ENCODE measurements around the gene BBS4.
"Not testable (repeated sequence)": the region's sequence is repeated elsewhere in the genome, so short reads cannot be mapped to it uniquely, and the experiment has no call there.

DNA sequence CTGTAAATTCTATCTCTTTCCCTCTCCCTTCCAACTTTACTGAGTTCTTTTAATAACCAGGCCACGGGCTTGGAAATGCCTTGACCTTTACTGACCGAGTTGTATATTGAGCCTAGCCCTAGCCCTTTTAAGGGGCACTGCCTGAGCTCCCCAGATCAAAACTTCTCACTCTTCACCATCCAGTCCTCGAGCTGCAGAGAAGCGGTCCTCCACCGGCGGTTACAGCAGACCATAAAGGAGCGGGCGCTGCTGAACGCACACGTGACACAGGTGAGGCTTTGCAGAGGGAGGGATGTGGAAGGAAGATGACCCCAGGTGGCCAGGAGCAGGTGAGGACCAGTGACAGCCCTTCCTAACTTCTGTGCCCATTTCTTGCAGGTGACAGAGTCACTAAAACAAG is 24.9 kb upstream of the BBS4 start:
- TF ChIP-seq, protein P1, sequence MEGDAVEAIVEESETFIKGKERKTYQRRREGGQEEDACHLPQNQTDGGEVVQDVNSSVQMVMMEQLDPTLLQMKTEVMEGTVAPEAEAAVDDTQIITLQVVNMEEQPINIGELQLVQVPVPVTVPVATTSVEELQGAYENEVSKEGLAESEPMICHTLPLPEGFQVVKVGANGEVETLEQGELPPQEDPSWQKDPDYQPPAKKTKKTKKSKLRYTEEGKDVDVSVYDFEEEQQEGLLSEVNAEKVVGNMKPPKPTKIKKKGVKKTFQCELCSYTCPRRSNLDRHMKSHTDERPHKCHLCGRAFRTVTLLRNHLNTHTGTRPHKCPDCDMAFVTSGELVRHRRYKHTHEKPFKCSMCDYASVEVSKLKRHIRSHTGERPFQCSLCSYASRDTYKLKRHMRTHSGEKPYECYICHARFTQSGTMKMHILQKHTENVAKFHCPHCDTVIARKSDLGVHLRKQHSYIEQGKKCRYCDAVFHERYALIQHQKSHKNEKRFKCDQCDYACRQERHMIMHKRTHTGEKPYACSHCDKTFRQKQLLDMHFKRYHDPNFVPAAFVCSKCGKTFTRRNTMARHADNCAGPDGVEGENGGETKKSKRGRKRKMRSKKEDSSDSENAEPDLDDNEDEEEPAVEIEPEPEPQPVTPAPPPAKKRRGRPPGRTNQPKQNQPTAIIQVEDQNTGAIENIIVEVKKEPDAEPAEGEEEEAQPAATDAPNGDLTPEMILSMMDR (IDR thresholded peaks at IDR 0.05) = not testable (repeated sequence)
- not testable (repeated sequence) for TF ChIP-seq POLR2A (IDR thresholded peaks at IDR 0.05)
